ENCODE results near the gene MAEL.

GRCh38 chr1:166971252-166971651 is 17.8 kb upstream of the MAEL start:
- TF ChIP-seq CTCF (IDR thresholded peaks at IDR 0.05 in 2 of 3, conservative IDR thresholded peaks at IDR 0.05 in 1 of 3; ENCODE audit: borderline replicate concordance in 1 of 3, insufficient read depth in 1 of 3, low read depth in 2 of 3, low read length in 2 of 3), result no peak
- TF ChIP-seq RAD21 (IDR thresholded peaks at IDR 0.05; ENCODE audit: low read depth), result no peak
- no peak for TF ChIP-seq REST (IDR thresholded peaks at IDR 0.05; ENCODE audit: low read depth)
- no peak for TF ChIP-seq ZNF274 (IDR thresholded peaks at IDR 0.05; ENCODE audit: low read depth, low read length)
- no peak for TF ChIP-seq ZBTB33 (IDR thresholded peaks at IDR 0.05; ENCODE audit: extremely low read depth, insufficient replicate concordance, low read length)
- TF ChIP-seq SIN3A (IDR thresholded peaks at IDR 0.05; ENCODE audit: low read depth), result no peak
- TF ChIP-seq POLR2A (IDR thresholded peaks at IDR 0.05; ENCODE audit: borderline replicate concordance, extremely low read depth, insufficient read depth, insufficient read length), result no peak
- no peak for TF ChIP-seq POLR2AphosphoS5 (IDR thresholded peaks at IDR 0.05; ENCODE audit: low read depth, low read length)
- TF ChIP-seq CEBPB (IDR thresholded peaks at IDR 0.05; ENCODE audit: low read depth), result no peak
- TF ChIP-seq SRF (IDR thresholded peaks at IDR 0.05; ENCODE audit: low read depth), result no peak
- TF ChIP-seq EZH2 (IDR thresholded peaks at IDR 0.05), result no peak
- TF ChIP-seq EZH2phosphoT487 (IDR thresholded peaks at IDR 0.05; ENCODE audit: borderline replicate concordance), result no peak
- no peak for TF ChIP-seq EGR1 (IDR thresholded peaks at IDR 0.05; ENCODE audit: low read depth)
